ENCODE measurements around the gene SLIT3.

The SLIT3 gene

DNA sequence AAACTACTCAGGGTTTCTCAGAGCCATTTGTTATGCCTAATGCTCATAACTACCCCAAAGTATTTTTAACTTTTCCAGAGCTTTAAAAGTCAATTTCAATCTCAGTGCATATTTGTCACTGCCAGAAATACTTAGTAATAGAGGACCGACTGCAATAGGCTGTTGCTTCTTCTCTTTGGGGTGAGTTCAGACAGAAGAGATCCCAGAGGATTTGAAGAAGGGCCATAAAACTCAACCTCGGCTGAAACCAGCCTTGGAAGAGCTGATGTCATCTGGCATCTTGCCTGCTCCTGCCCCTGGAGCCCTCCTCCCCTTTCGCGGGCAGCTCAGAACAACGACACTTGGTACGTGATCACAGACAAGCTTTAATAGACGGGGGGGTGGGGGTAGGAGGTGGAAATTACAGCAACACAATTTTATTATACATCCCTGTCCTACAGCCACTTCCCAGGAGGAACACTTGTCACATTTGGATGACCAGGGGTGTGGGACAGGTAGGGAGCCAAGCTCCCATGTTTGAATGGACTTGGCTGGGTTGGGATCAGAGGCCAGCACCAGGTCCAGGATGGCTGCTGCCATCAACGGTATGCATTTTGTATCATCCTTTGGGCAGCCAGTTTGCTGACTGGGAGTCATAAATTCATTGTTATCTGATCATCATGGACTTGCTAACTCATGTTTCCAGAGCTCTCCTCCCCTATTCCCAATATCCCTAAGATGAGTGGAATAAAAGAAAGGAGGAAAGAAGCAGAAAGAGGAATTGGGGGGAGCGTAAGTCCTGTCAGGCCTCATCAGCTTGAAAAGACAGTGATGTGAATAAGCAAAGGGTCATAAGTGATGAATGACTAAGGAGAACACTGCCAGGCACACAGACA lies 535.2 kb downstream of the SLIT3 start:
- TF ChIP-seq, protein P1, sequence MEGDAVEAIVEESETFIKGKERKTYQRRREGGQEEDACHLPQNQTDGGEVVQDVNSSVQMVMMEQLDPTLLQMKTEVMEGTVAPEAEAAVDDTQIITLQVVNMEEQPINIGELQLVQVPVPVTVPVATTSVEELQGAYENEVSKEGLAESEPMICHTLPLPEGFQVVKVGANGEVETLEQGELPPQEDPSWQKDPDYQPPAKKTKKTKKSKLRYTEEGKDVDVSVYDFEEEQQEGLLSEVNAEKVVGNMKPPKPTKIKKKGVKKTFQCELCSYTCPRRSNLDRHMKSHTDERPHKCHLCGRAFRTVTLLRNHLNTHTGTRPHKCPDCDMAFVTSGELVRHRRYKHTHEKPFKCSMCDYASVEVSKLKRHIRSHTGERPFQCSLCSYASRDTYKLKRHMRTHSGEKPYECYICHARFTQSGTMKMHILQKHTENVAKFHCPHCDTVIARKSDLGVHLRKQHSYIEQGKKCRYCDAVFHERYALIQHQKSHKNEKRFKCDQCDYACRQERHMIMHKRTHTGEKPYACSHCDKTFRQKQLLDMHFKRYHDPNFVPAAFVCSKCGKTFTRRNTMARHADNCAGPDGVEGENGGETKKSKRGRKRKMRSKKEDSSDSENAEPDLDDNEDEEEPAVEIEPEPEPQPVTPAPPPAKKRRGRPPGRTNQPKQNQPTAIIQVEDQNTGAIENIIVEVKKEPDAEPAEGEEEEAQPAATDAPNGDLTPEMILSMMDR (IDR thresholded peaks at IDR 0.05; ENCODE audit: unreplicated experiment in 3 of 3) = no peak
- Mint-ChIP-seq H3K27me3 (ENCODE audit: low read depth) (peaks cover 9% of the 10 kb centered on the region), H3K9me3 (peaks cover 5% of the 10 kb centered on the region), H3K4me3 (no peak overlapping the region), H3K4me1 (peaks cover 13% of the 10 kb centered on the region), H3K36me3 (ENCODE audit: low read depth) (peaks cover 49% of the 10 kb centered on the region), H3K27ac (peak overlapping the region in 2 of 3 experiments; percentile 20 to 70)

DNA sequence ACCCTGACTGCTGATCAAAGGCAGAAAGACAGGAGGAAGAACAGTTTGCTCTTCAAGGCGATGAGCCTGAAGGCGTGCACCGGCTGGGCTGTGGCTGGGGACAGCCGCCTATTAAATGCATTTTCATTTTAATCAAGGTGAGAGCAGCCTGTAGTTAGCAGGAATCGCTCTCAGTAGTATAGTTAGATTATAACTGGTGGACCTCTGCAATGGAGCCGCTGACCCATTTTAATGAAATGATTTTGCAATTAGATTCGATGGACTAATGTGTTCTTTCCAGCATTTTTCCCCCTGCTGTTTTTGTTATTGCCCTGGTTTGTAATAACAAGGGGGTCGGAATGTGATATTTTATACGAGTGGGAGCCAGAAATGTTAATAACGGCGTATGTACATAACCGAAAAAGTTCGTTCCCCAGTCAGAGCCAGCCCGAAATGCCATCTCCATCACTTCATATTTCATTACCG lies 535.8 kb downstream of the SLIT3 start:
- H3K27ac Mint-ChIP-seq = peak overlapping the region in 2 of 3 experiments; percentile 20 to 70
- H3K4me1 Mint-ChIP-seq = peaks cover 13% of the 10 kb centered on the region
- peaks cover 9% of the 10 kb centered on the region for H3K27me3 Mint-ChIP-seq (ENCODE audit: low read depth)
- TF ChIP-seq, protein P1 (IDR thresholded peaks at IDR 0.05; ENCODE audit: unreplicated experiment in 3 of 3) = no peak
- no peak overlapping the region for H3K4me3 Mint-ChIP-seq
- peaks cover 43% of the 10 kb centered on the region for H3K36me3 Mint-ChIP-seq (ENCODE audit: low read depth)
- H3K9me3 Mint-ChIP-seq = peaks cover 5% of the 10 kb centered on the region

GRCh38 chr5:168756453-168757391 lies 544.2 kb downstream of the SLIT3 start:
- H3K4me1 Mint-ChIP-seq = no peaks in the 10 kb centered on the region
- TF ChIP-seq, protein P1 (IDR thresholded peaks at IDR 0.05; ENCODE audit: unreplicated experiment in 3 of 3) = no peak
- H3K9me3 Mint-ChIP-seq = no peaks in the 10 kb centered on the region
- H3K36me3 Mint-ChIP-seq (ENCODE audit: low read depth) = peaks cover 40% of the 10 kb centered on the region
- no peak overlapping the region for H3K4me3 Mint-ChIP-seq
- H3K27me3 Mint-ChIP-seq (ENCODE audit: low read depth) = no peaks in the 10 kb centered on the region
- no peak overlapping the region for H3K27ac Mint-ChIP-seq

- no peak overlapping the region for H3K27ac Mint-ChIP-seq
- TF ChIP-seq, protein P1 (IDR thresholded peaks at IDR 0.05; ENCODE audit: unreplicated experiment in 3 of 3) = no peak
- no peak overlapping the region for H3K4me3 Mint-ChIP-seq
- no peaks in the 10 kb centered on the region for H3K9me3 Mint-ChIP-seq
- peaks cover 3% of the 10 kb centered on the region for H3K27me3 Mint-ChIP-seq (ENCODE audit: low read depth)
- H3K4me1 Mint-ChIP-seq = no peaks in the 10 kb centered on the region
- H3K36me3 Mint-ChIP-seq (ENCODE audit: low read depth) = peaks cover 47% of the 10 kb centered on the region
These were observed 545.3 kb downstream of the SLIT3 start for GRCh38 chr5:168755548-168756093.

DNA sequence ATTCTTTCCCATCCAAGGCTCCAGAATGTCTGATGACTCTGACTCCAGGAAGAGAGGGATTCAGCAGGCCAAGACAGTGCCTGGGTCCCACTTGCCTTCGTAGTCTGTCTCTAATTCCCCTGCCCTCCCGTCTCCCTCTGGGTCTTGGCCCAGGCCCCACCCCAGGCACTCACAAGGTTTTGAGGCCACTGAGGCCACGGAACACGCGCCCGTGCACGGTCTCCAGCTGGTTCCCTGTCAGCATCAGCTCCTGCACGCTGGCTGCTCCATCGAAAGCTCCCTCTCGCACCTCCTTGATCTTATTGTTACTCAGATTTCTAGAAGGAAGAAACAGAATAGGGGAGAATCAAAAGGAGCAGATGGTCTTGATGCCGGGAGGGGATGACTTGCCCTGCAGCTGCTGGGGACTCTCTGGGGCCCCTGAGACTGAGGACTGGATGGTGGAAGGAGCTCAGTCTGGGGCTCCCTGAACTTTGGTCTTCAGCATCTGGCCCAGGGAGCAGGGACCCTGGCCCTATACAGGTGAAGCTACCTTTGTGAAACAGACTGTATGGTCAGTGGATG lies 547.2 kb downstream of the SLIT3 start:
- Mint-ChIP-seq H3K4me3 (no peak overlapping the region), H3K4me1 (no peaks in the 10 kb centered on the region), H3K36me3 (ENCODE audit: low read depth) (peaks cover 46% of the 10 kb centered on the region), H3K27ac (no peak overlapping the region), H3K9me3 (no peaks in the 10 kb centered on the region), H3K27me3 (ENCODE audit: low read depth) (peaks cover 3% of the 10 kb centered on the region)
- TF ChIP-seq, protein P1 (IDR thresholded peaks at IDR 0.05; ENCODE audit: unreplicated experiment in 3 of 3) = no peak

Measured in nephron (organoid).